Measurements from ENCODE around the gene C5. TPM values are rescaled to one million over a fixed set of nuclear protein-coding genes. Genes with fewer than 3 reads are reported as not detected.

Gene C5
- total RNA-seq, 2 experiments from 2014 or later, result 3.8 to 7.9 TPM

GRCh38 chr9:120989065-120989464 lies 61.0 kb downstream of the C5 start:
- H4K20me1 ChIP-seq (ENCODE audit: insufficient read depth, low read length), result no peaks in the 10 kb centered on the region
- H3K4me3 ChIP-seq (ENCODE audit: low read depth, low read length, poor library complexity, severe bottlenecking), result no peak overlapping the region
- H3K9me2 ChIP-seq (ENCODE audit: insufficient read depth, low read length), result no peaks in the 10 kb centered on the region
- no peaks in the 10 kb centered on the region for H3K79me2 ChIP-seq (ENCODE audit: insufficient read depth, low read depth, low read length)
- POLR2A ChIA-PET, result no interaction called here
- TF ChIP-seq CTCF (conservative IDR thresholded peaks at IDR 0.05; ENCODE audit: low read length) (no peak), EZH2phosphoT487 (IDR thresholded peaks at IDR 0.05; ENCODE audit: borderline replicate concordance, low read depth, low read length) (no peak)
- no peak for DNase-seq (ENCODE audit: low spot score)
- intact Hi-C loops (cut with micrococcal nuclease; ENCODE audit: unreplicated experiment), result loop anchor here (10.0 kb wide), 2 partner anchors 166 to 416 kb away; no protein-coding TSS in a partner anchor
- H2AFZ ChIP-seq (ENCODE audit: low read length), result no peak overlapping the region
- no TSS peak for BruUV-seq (replicated peaks)
- no peaks in the 10 kb centered on the region for H3K36me3 ChIP-seq (ENCODE audit: insufficient read depth, low read length)
- H3K4me1 ChIP-seq (ENCODE audit: insufficient read depth, low read length, poor library complexity, severe bottlenecking), result no peaks in the 10 kb centered on the region
- no peak overlapping the region for H3K27ac ChIP-seq (ENCODE audit: low read depth, low read length, poor library complexity, severe bottlenecking)
- no peak overlapping the region for H3K4me2 ChIP-seq (ENCODE audit: low read length)
- CTCF ChIA-PET (ENCODE audit: unreplicated experiment), result no interaction called here
- no peaks in the 10 kb centered on the region for H3K9me3 ChIP-seq (ENCODE audit: low read length)

- no peak overlapping the region for H3K4me3 ChIP-seq (ENCODE audit: low read depth, low read length, poor library complexity, severe bottlenecking)
- CTCF ChIA-PET (ENCODE audit: unreplicated experiment), result interaction anchor here (0.9 to 1.5 kb wide), 3 partner anchors 74 to 170 kb away, joined by 3 to 4 read pairs (median 3); no protein-coding TSS in a partner anchor
- no peaks in the 10 kb centered on the region for H3K79me2 ChIP-seq (ENCODE audit: insufficient read depth, low read depth, low read length)
- no peaks in the 10 kb centered on the region for H3K9me3 ChIP-seq (ENCODE audit: low read length)
- no peak overlapping the region for H2AFZ ChIP-seq (ENCODE audit: low read length)
- H4K20me1 ChIP-seq (ENCODE audit: insufficient read depth, low read length), result no peaks in the 10 kb centered on the region
- no peaks in the 10 kb centered on the region for H3K9me2 ChIP-seq (ENCODE audit: insufficient read depth, low read length)
- H3K4me2 ChIP-seq (ENCODE audit: low read length), result no peak overlapping the region
- intact Hi-C loops (cut with micrococcal nuclease; ENCODE audit: unreplicated experiment), result loop anchor here (2.0 to 10.0 kb wide), 4 partner anchors 75 to 419 kb away; no protein-coding TSS in a partner anchor
- BruUV-seq (replicated peaks), result no TSS peak
- H3K27ac ChIP-seq (ENCODE audit: low read depth, low read length, poor library complexity, severe bottlenecking), result no peak overlapping the region
- DNase-seq (ENCODE audit: low spot score), result peak; percentile 76
- no peaks in the 10 kb centered on the region for H3K36me3 ChIP-seq (ENCODE audit: insufficient read depth, low read length)
- POLR2A ChIA-PET, result interaction anchor here (0.6 to 1.8 kb wide), 7 partner anchors 10 to 180 kb away, joined by 3 to 4 read pairs (median 3); no protein-coding TSS in a partner anchor
- no peak for TF ChIP-seq EZH2phosphoT487 (IDR thresholded peaks at IDR 0.05; ENCODE audit: borderline replicate concordance, low read depth, low read length)
- peak; percentile 89 for TF ChIP-seq CTCF (conservative IDR thresholded peaks at IDR 0.05; ENCODE audit: low read length)
- H3K4me1 ChIP-seq (ENCODE audit: insufficient read depth, low read length, poor library complexity, severe bottlenecking), result no peaks in the 10 kb centered on the region
Observed at GRCh38 chr9:120985819-120986222, 64.3 kb downstream of the C5 start.

GRCh38 chr9:120983259-120983837 lies 66.7 kb downstream of the C5 start:
- no peak overlapping the region for H3K4me2 ChIP-seq (ENCODE audit: low read length)

More at GRCh38 chr9:120983259-120983837, 66.7 kb downstream of the C5 start:
- Histone ChIP-seq H3K79me2 (ENCODE audit: insufficient read depth, low read depth, low read length) (no peaks in the 10 kb centered on the region), H3K27ac (ENCODE audit: low read depth, low read length, poor library complexity, severe bottlenecking) (no peak overlapping the region), H4K20me1 (ENCODE audit: insufficient read depth, low read length) (no peaks in the 10 kb centered on the region), H3K9me2 (ENCODE audit: insufficient read depth, low read length) (no peaks in the 10 kb centered on the region), H3K36me3 (ENCODE audit: insufficient read depth, low read length) (no peaks in the 10 kb centered on the region), H3K9me3 (ENCODE audit: low read length) (no peaks in the 10 kb centered on the region), H2AFZ (ENCODE audit: low read length) (no peak overlapping the region), H3K4me1 (ENCODE audit: insufficient read depth, low read length, poor library complexity, severe bottlenecking) (no peaks in the 10 kb centered on the region), H3K4me3 (ENCODE audit: low read depth, low read length, poor library complexity, severe bottlenecking) (no peak overlapping the region)
- BruUV-seq (replicated peaks), result no TSS peak
- CTCF ChIA-PET (ENCODE audit: unreplicated experiment), result no interaction called here
- TF ChIP-seq EZH2phosphoT487 (IDR thresholded peaks at IDR 0.05; ENCODE audit: borderline replicate concordance, low read depth, low read length) (no peak), CTCF (conservative IDR thresholded peaks at IDR 0.05; ENCODE audit: low read length) (no peak)
- intact Hi-C loops (cut with micrococcal nuclease; ENCODE audit: unreplicated experiment), result loop anchor here (5.0 to 10.0 kb wide), 4 partner anchors 89 to 421 kb away; partner anchors contain the start of genes CNTRL and PHF19
- no peak for DNase-seq (ENCODE audit: low spot score)
- POLR2A ChIA-PET, result interaction anchor here (1.1 kb wide), 1 partner anchor 68 kb away, joined by 3 read pairs; no protein-coding TSS in a partner anchor
